ENCODE measurements around the gene MBIP. TPM values are rescaled to one million over a fixed set of nuclear protein-coding genes. Genes with fewer than 3 reads are reported as not detected.

Gene MBIP
- polyA plus RNA-seq, 2 of the 4 experiments (the other 2 are of a cell fraction) = 17.0 to 33.1 TPM

GRCh38 chr14:36320897-36321381, 502 bp upstream of the MBIP start:
- H3K4me1 ChIP-seq = peaks cover 23% of the 10 kb centered on the region
- FAIRE-seq (no peak), ATAC-seq (peak; percentile 69 to 73), DNase-seq (ENCODE audit: low read depth in 1 of 2, low spot score in 1 of 2) (no peak)
- POLR2A ChIA-PET = interaction anchor here (0.6 to 1.3 kb wide), 9 partner anchors 25 to 1108 kb away, joined by 3 to 11 read pairs (median 4); partner anchors contain the start of gene BRMS1L
- peak overlapping the region; percentile 80 to 90 for H3K27ac ChIP-seq
- CTCF ChIA-PET = interaction anchor here (1.0 to 2.5 kb wide), 3 partner anchors 204 to 284 kb away, joined by 3 to 21 read pairs (median 5); no protein-coding TSS in a partner anchor
- 12% methylated on average over 8 of the region's 8 CpGs for WGBS (ENCODE audit: missing lambda C conversion rate)
- H3K4me2 ChIP-seq = peak overlapping the region; percentile 86
- peak overlapping the region; percentile 68 for H3K4me3 ChIP-seq
- H3K9me3 ChIP-seq = no peaks in the 10 kb centered on the region
- TF ChIP-seq EHMT2 (IDR thresholded peaks at IDR 0.05; ENCODE audit: low read depth) = peak; percentile 97
- TF ChIP-seq PHF8 (IDR thresholded peaks at IDR 0.05; ENCODE audit: borderline replicate concordance, low read depth) = peak; percentile 41; the same call in 1 of the 2 replicates
- 0 out of 2 replicates have a peak, but pooled peaks have one; percentile 38 for TF ChIP-seq CHD4 (IDR thresholded peaks at IDR 0.05; ENCODE audit: borderline replicate concordance)
- TF ChIP-seq HOXB13 (CRISPR knock-in tag; IDR thresholded peaks at IDR 0.05; ENCODE audit: low read depth) = peak; percentile 63; the same call in 1 of the 2 replicates
- peak; percentile 35; the same call in 1 of the 2 replicates for TF ChIP-seq HOXB5 (CRISPR knock-in tag; IDR thresholded peaks at IDR 0.05)
- no peak for TF ChIP-seq ESRRA (IDR thresholded peaks at IDR 0.05; ENCODE audit: borderline replicate concordance, low read length)

- Histone ChIP-seq H3K4me3 (peak overlapping the region; percentile 68), H3K4me2 (peak overlapping the region; percentile 93), H3K27ac (peak overlapping the region; percentile 80 to 90), H3K9me3 (no peaks in the 10 kb centered on the region), H3K4me1 (peaks cover 23% of the 10 kb centered on the region)
- ChIA-PET CTCF (interaction anchor here (1.0 to 2.5 kb wide), 3 partner anchors 54 to 250 kb away, joined by 3 to 21 read pairs (median 5); no protein-coding TSS in a partner anchor), POLR2A (interaction anchor here (1.0 to 1.3 kb wide), 2 partner anchors 24 to 494 kb away, joined by 4 to 11 read pairs; partner anchors contain the start of gene BRMS1L)
- FAIRE-seq (no peak), DNase-seq (ENCODE audit: low read depth in 1 of 2, low spot score in 1 of 2) (no peak), ATAC-seq (no peak)
- no peak for TF ChIP-seq POLR2AphosphoS2 (conservative IDR thresholded peaks at IDR 0.05; ENCODE audit: low read length)
- TF ChIP-seq ZSCAN20 (CRISPR knock-in tag; IDR thresholded peaks at IDR 0.05) = no peak
- TF ChIP-seq CHD2 (IDR thresholded peaks at IDR 0.05; ENCODE audit: low read length, partially characterized antibody) = no peak
- TF ChIP-seq RCOR1 (IDR thresholded peaks at IDR 0.05; ENCODE audit: low read depth, low read length) = no peak
- TF ChIP-seq GATA3 (IDR thresholded peaks at IDR 0.05; ENCODE audit: borderline replicate concordance) = no peak
- TF ChIP-seq MAZ (IDR thresholded peaks at IDR 0.05; ENCODE audit: borderline replicate concordance, low read depth, low read length) = no peak
- TF ChIP-seq HOXB5 (CRISPR knock-in tag; IDR thresholded peaks at IDR 0.05) = no peak
- TF ChIP-seq NFE2L2 (conservative IDR thresholded peaks at IDR 0.05; ENCODE audit: low read length) = no peak
- TF ChIP-seq MAFK (IDR thresholded peaks at IDR 0.05; ENCODE audit: partially characterized antibody) = no peak
- TF ChIP-seq JUN (IDR thresholded peaks at IDR 0.05) = no peak
- no peak for TF ChIP-seq KDM5A (IDR thresholded peaks at IDR 0.05)
- no peak for TF ChIP-seq ZC3H11A (IDR thresholded peaks at IDR 0.05)
- no peak for TF ChIP-seq JUNB (IDR thresholded peaks at IDR 0.05)
- TF ChIP-seq EHF (CRISPR knock-in tag; IDR thresholded peaks at IDR 0.05) = no peak
- TF ChIP-seq HES2 (IDR thresholded peaks at IDR 0.05) = no peak
- no peak for TF ChIP-seq PBX3 (IDR thresholded peaks at IDR 0.05)
- WGBS (ENCODE audit: missing lambda C conversion rate) = 1% methylated on average over 9 of the region's 9 CpGs
Observed at GRCh38 chr14:36319899-36320199, 588 bp downstream of the MBIP start.

- no peak for TF ChIP-seq ZC3H11A (IDR thresholded peaks at IDR 0.05)
- TF ChIP-seq JUNB (IDR thresholded peaks at IDR 0.05) = no peak
- no peak for TF ChIP-seq FOSL2 (IDR thresholded peaks at IDR 0.05)
- TF ChIP-seq FOSL2 (CRISPR knock-in tag; IDR thresholded peaks at IDR 0.05) = peak; percentile 84
- TF ChIP-seq POLR2AphosphoS2 (conservative IDR thresholded peaks at IDR 0.05; ENCODE audit: low read length) = no peak
- TF ChIP-seq TFCP2L1 (CRISPR knock-in tag; IDR thresholded peaks at IDR 0.05) = no peak
- peak in 1 of 2 experiments; percentile 5 for DNase-seq (ENCODE audit: low read depth in 1 of 2, low spot score in 1 of 2)
- no peak for ATAC-seq
- Histone ChIP-seq H3K27ac (no peak overlapping the region), H3K4me3 (no peak overlapping the region), H3K4me2 (peak overlapping the region; percentile 93), H3K4me1 (peaks cover 23% of the 10 kb centered on the region), H3K9me3 (no peaks in the 10 kb centered on the region)
- ChIA-PET POLR2A (no interaction called here), CTCF (no interaction called here)
- 54% methylated on average over 2 of the region's 2 CpGs for WGBS (ENCODE audit: missing lambda C conversion rate)
- FAIRE-seq = no peak
Observed at GRCh38 chr14:36317650-36318049, 2.8 kb downstream of the MBIP start.

Data from A549 (cell line).